ENCODE measurements around the gene C10orf62.

Gene C10orf62

DNA sequence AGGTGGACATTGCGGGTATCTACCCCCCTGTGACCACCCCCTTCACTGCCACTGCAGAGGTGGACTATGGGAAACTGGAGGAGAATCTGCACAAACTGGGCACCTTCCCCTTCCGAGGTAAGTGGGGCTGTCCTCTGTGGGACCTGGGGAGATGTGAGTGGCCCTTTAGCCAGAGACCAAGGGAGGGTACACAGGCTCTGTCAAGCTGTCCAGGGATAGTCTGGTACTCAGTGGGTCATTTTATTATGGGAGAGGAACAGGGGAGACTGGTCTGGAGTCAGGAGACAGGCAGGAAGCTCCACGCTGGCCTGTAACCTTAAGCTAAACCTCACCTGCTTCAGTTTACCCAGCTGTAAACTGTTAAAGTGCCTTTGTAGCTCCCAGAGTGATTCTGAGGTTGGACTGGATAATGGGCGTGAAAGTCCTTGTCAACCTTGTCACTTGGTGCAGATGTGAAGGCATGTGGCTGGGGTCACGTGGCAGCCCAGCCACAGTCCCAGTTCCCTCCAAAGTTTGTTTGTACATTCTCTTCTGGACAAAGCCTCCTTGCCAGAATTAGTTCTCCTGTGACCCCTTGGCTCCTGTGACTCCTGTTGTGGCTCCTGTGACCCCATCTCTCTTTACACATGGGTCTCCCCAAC is 4.6 kb upstream of the C10orf62 start:
- no peak for DNase-seq (ENCODE audit: low read depth in 1 of 2, low spot score in 1 of 2)

DNA sequence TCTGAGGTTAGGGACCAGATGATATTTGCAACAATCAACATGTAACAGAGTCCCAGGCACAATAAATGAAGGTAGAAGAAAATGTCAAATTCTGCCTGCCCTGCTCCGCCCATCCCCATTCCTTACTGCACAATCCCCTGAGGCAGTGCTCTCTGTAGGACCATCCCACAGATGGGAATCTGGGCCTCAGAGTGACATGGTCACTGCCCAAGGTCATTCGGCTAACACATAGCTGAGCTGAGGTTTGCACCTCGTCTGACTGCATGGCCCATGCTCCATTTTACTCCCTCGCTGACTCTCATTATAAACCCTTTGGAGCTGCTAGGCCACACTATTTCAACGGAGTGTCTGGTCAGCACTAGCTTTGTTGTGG is 4.1 kb upstream of the C10orf62 start:
- no peak for DNase-seq (ENCODE audit: low read depth in 1 of 2, low spot score in 1 of 2)

DNA sequence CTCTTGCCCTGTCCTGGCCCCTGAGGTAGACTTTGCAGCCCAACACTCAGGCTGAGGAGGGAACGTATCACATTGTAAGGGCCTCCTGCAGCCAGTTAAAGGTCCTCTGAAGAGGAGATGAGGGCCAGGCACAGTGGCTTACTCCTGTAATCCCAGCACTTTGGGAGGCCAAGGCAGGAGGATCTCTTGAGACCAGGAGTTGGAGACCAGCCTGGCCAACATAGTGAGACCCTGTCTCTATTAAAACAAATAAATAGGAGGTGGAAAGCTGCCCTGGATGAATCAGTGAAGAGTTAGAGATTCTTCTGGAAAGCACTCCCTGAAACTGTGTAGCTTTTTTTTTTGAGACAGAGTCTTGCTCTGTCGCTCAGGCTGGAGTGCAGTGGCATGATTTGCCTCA is 2.3 kb upstream of the C10orf62 start:
- no peak for DNase-seq (ENCODE audit: low read depth in 1 of 2, low spot score in 1 of 2)

DNA sequence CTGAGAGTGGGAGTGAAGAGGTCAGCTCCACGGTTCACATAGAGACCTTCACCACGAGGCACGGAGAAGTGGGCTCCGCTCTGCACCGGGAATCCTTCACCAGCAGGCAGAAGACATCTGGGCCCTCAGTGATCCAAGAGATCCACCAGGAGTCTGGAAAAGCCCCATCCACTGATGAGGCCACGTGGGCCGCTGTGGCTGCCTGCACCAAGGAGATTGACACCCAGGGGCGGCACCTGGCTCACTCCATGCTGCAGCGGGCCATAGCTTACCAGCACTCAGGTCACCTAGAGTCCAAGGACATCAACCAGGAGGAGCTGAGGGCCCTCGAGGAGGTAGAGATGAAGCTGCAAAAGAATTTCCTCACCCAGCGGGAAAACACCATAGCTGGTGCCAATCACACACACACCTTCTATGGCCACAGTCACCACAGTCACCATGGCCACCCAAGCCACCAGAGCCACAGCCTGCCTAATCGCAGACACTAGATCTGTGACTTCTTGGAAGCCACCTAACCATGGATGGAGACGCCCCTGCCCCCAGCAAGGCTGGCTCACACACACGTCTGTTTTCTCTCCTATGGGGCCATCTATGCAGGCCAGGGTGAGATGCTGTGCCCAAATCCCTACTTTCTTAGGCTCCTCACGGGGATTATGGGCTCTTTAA is 694 bp downstream of the C10orf62 start:
- no peak for DNase-seq (ENCODE audit: low read depth in 1 of 2, low spot score in 1 of 2)

DNA sequence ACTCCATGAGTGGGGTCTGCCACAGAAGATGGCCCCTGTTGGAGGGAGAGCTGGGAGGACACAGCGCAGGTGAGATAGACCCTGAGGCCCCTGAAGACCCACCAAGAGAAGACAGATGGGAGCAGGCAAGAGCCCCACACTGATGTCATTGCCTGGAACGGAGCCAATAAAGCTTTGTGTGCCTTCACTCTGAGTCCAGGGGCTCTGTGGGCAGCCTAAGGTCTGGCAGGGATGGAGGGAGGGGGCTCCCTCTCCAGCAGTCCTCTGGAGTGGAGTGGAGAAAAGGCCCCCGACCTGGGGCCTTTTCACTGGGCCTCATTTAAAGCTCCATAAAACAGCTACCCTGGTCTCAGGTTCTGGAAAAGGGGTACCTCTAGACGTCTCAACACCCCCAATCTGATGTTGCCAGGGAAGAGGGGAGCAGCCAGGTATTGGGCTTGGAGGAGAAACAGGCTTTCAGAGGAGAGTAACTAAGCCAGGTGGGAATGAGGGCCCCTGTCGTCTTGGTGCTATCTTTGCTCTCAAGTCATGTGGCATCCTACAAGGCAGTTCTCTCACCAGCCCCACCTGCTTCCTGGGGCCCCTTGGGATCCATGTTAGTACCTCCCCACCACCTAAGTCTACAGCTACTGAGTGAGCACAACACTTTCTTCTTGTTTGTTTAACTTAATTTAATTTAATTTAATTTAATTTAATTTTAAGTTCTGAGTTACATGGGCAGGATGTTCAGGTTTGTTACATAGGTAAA is 1.4 kb downstream of the C10orf62 start:
- DNase-seq (ENCODE audit: low read depth in 1 of 2, low spot score in 1 of 2): no peak

GRCh38 chr10:97593421-97593820 is 3.9 kb downstream of the C10orf62 start:
- no peak for DNase-seq (ENCODE audit: low read depth in 1 of 2, low spot score in 1 of 2)

DNA sequence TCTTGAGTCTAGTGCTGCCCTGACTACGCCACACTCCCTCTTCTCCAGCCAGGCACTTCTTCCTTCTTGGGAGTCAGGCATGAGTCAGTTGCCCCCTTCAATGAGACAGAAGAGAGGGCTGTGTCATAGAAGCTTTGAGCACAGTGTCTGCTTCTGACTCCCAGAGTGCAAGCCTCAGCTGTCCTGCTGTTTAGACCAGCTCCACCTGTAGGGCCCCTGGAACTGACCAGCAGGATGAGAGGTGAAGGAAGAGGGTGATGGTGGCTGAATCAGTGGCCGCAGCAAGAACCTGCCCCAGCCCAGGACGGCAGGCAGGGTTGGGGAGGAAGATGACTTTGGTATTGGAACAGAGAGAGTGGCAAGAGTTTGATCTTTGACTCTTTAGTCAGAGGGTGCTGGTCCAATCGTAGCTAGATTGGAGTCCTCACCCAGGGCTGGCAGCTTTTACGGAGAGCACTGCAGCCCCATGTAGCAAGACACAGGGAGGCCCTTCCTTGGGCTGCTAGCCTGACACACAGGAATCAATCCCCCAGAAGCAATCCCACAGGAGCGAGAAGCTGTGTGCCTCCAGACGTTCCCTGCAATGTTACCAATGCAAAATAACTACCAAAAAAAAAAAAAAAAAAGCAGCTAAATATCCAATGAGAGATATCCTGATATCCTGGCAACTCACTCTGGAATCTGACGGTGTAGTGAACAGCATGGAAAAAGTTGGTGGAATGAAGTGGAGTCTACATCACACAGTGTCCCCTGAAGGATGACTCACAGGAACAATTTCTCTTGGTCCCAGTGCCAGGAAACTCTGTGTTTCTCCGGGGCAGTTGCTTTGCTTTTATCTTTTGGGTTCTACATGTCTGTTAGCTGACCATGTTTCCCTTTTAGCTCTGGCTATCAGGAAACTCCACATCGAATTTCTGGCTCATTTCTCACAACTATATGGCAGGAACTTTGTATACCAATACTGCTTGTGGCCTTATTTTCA is 6.9 kb downstream of the C10orf62 start:
- no peak for DNase-seq (ENCODE audit: low read depth in 1 of 2, low spot score in 1 of 2)

- no peak for DNase-seq (ENCODE audit: low read depth in 1 of 2, low spot score in 1 of 2)
Observed at GRCh38 chr10:97597778-97598177, 8.3 kb downstream of the C10orf62 start.

DNA sequence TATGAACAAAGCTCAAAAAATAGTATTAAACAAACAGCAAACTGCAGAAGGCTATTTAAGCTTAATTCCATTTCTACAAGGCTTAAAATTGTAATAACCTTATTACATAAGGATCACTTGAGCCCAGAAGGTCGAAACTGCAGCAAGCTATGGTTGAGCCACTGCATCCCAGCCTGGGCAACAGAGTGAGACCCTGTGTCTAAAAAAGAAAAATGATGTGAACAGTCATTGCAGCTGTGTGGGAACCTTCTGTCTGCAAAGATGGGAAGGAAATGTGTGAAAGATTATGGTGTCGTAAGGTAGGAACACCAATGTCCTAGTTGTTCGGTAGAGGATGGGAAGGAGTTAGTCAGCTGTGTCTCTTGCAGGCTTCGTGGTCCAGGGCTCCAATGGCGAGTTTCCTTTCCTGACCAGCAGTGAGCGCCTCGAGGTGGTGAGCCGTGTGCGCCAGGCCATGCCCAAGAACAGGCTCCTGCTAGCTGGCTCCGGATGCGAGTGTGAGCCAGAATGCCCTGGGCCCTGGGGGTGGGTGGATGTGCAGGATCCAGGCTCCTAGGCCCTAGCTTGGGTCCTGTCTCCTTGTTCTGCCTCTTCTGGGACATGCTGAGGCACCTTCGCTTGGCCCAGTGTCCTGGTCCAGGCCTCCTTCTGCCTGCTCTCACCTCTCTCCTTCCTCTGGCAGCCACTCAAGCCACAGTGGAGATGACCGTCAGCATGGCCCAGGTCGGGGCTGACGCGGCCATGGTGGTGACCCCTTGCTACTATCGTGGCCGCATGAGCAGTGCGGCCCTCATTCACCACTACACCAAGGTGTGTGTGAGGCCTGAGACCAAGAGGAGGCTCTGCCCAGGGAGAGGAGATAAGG is 9.1 kb downstream of the C10orf62 start:
- no peak for DNase-seq (ENCODE audit: low read depth in 1 of 2, low spot score in 1 of 2)

GRCh38 chr10:97599272-97599619 is 9.7 kb downstream of the C10orf62 start:
- DNase-seq (ENCODE audit: low read depth in 1 of 2, low spot score in 1 of 2): no peak

- DNase-seq (ENCODE audit: low read depth in 1 of 2, low spot score in 1 of 2): no peak
Observed at GRCh38 chr10:97600616-97601015, 11.1 kb downstream of the C10orf62 start.

- DNase-seq (ENCODE audit: low read depth in 1 of 2, low spot score in 1 of 2): no peak
Observed at GRCh38 chr10:97601268-97602215, 12.0 kb downstream of the C10orf62 start.

DNA sequence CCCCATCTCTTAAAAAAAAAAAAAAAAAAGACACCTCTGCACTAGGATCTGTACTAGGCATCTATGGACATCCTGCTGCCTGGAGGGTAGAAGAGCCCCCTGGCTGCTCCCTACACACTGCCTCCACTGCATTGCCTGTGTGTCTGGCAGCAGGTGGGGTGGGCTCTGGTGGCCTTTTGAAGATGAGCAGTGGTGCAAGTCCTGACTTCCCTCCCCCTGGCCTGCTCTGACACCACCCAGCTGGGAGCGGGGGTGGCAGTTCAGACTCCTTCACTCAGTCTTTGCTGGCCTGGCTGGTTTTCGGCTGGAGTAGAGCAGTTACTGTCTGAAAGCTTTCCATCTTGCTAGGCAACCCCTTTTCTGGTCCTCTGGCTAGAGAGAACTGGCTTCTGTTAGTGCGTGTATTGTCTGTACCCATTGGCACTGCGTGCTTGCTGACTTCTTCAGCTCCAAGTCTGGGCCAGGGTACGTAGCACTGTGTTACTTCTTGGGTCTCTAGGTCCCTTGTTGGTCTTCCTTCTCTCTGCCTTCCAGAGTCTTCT is 17.6 kb downstream of the C10orf62 start:
- no peak for DNase-seq (ENCODE audit: low read depth in 1 of 2, low spot score in 1 of 2)

- DNase-seq (ENCODE audit: low read depth in 1 of 2, low spot score in 1 of 2): no peak
Observed at GRCh38 chr10:97608991-97609561, 19.6 kb downstream of the C10orf62 start.

- no peak for DNase-seq (ENCODE audit: low read depth in 1 of 2, low spot score in 1 of 2)
Observed at GRCh38 chr10:97611473-97611872, 22.0 kb downstream of the C10orf62 start.

DNA sequence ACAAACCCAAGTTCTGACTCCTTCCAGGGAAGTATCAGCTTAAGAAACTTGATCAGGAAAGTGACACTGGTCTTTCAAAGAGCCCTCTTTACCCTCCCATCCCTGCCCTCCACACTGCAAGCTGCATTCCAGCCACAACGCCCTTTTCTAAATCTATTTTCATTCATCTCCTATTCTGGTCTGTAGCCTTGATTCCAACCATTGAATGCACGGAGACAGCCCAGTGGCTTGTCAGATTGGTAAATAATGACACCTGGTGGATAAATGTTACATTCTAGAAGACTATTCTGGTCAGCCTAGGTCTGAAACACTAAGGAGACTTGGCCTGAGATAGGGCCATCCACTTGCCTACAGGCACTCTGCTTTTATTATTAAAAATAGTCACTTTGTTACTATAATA is 22.9 kb downstream of the C10orf62 start:
- DNase-seq (ENCODE audit: low read depth in 1 of 2, low spot score in 1 of 2): no peak

GRCh38 chr10:97618285-97618684 is 28.8 kb downstream of the C10orf62 start:
- no peak for DNase-seq (ENCODE audit: low read depth in 1 of 2, low spot score in 1 of 2)

- no peak for DNase-seq (ENCODE audit: low read depth in 1 of 2, low spot score in 1 of 2)
Observed at GRCh38 chr10:97618733-97619132, 29.2 kb downstream of the C10orf62 start.

- DNase-seq (ENCODE audit: low read depth in 1 of 2, low spot score in 1 of 2): no peak
Observed at GRCh38 chr10:97623277-97623676, 33.8 kb downstream of the C10orf62 start.

All from stimulated activated CD4-positive, alpha-beta T cell treated with anti-CD3 and anti-CD28 coated beads, Interleukin-15, amount 100 ng/mL, for 1 hour (primary cell).